ENCODE measurements around the gene TTBK1. TPM values are rescaled to one million over a fixed set of nuclear protein-coding genes. Genes with fewer than 3 reads are reported as not detected.

Gene TTBK1
- total RNA-seq, 1 donor from 2014 or later: 0.09 TPM

DNA sequence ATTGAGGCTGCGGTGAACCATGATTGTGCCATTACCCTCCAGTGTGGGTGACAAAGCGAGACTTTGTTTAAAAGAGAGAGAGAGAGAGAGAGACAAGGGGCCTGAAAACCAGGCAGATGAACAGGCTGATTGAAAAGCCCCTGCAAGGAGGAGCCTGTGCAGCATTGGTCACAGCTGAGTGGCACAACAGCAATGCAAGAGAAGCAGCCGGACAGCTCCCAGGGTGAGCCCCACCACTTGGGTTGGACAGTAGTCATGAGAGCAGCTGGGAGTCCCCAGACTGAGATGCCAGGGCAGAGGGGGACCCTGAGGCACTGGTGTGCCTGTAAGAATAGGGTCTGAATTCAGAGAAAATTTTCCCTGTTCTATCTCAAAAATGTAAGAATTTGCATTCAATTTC is 24.2 kb upstream of the TTBK1 start:
- Histone ChIP-seq H3K27ac (no peak overlapping the region), H3K36me3 (peaks cover 69% of the 10 kb centered on the region), H3K9me3 (no peaks in the 10 kb centered on the region), H3K4me3 (no peak overlapping the region), H3K27me3 (ENCODE audit: low read depth) (no peaks in the 10 kb centered on the region), H3K4me1 (peaks cover 3% of the 10 kb centered on the region)
- TF ChIP-seq CTCF (IDR thresholded peaks at IDR 0.05): no peak
- no peak for ATAC-seq
- DNase-seq: no peak
- intact Hi-C loops (cut with DNase I): no loop called here

GRCh38 chr6:43219814-43220213 is 23.5 kb upstream of the TTBK1 start:
- Histone ChIP-seq H3K4me1 (peaks cover 9% of the 10 kb centered on the region), H3K4me3 (no peak overlapping the region), H3K36me3 (peaks cover 63% of the 10 kb centered on the region), H3K27ac (no peak overlapping the region), H3K27me3 (ENCODE audit: low read depth) (no peaks in the 10 kb centered on the region), H3K9me3 (no peaks in the 10 kb centered on the region)
- no peak for ATAC-seq
- intact Hi-C loops (cut with DNase I): no loop called here
- TF ChIP-seq CTCF (IDR thresholded peaks at IDR 0.05): no peak
- no peak for DNase-seq

DNA sequence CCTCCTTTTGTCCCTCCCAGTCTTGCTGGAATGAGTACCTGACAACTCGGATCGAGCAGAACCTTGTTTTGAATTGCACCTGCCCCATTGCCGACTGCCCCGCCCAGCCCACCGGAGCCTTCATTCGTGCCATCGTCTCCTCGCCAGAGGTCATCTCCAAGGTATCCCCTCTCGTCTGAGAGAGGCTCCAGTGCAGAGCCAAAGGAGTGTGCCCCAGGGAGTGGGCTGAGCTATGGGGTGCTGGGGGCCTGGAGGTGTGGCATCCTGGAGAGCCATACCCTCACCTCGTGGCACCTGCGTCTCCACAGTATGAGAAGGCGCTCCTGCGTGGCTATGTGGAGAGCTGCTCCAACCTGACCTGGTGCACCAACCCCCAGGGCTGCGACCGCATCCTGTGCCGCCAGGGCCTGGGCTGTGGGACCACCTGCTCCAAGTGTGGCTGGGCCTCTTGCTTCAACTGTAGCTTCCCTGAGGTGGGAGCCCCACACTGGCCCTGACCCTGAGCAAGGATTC is 22.8 kb upstream of the TTBK1 start:
- H3K4me1 ChIP-seq: peaks cover 9% of the 10 kb centered on the region
- H3K27ac ChIP-seq: no peak overlapping the region
- no peaks in the 10 kb centered on the region for H3K27me3 ChIP-seq (ENCODE audit: low read depth)
- H3K4me3 ChIP-seq: no peak overlapping the region
- no peak for DNase-seq
- no peaks in the 10 kb centered on the region for H3K9me3 ChIP-seq
- ATAC-seq: no peak
- intact Hi-C loops (cut with DNase I): no loop called here
- TF ChIP-seq CTCF (IDR thresholded peaks at IDR 0.05): no peak
- peaks cover 56% of the 10 kb centered on the region for H3K36me3 ChIP-seq

- no peak overlapping the region for H3K27ac ChIP-seq
- intact Hi-C loops (cut with DNase I): no loop called here
- ATAC-seq: no peak
- no peak overlapping the region for H3K4me3 ChIP-seq
- no peaks in the 10 kb centered on the region for H3K9me3 ChIP-seq
- peaks cover 48% of the 10 kb centered on the region for H3K36me3 ChIP-seq
- H3K4me1 ChIP-seq: peaks cover 9% of the 10 kb centered on the region
- DNase-seq: no peak
- no peak for TF ChIP-seq CTCF (IDR thresholded peaks at IDR 0.05)
- H3K27me3 ChIP-seq (ENCODE audit: low read depth): no peaks in the 10 kb centered on the region
These were observed 22.0 kb upstream of the TTBK1 start for GRCh38 chr6:43221046-43221972.

DNA sequence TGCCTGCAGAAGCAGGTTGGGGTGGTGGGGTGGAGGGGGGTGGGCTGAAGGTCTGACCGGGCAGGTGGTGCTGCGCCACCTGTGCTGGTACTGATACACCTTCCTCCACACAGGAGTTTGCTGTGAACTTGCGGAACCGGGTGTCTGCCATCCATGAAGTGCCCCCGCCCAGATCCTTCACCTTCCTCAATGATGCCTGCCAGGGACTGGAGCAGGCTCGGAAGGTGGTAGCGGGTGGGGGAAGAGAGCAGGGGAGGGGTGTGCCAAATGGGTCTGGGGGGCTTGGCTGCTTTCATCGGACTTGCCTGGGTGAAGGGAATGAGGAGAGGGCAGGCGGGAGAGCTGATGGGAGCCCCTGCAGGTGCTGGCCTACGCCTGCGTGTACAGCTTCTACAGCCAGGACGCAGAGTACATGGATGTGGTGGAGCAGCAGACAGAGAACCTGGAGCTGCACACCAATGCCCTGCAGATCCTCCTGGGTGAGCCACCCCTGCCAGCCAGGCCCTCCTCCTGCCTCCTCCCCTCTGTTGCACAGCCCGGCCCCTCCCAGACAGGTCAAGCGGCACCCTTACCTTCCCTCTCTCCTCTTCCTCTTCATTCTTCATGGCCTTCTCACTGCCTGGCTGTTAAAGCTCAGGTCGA is 20.7 kb upstream of the TTBK1 start:
- H3K27ac ChIP-seq: no peak overlapping the region
- peaks cover 9% of the 10 kb centered on the region for H3K4me1 ChIP-seq
- H3K27me3 ChIP-seq (ENCODE audit: low read depth): no peaks in the 10 kb centered on the region
- peaks cover 37% of the 10 kb centered on the region for H3K36me3 ChIP-seq
- ATAC-seq: no peak
- no peaks in the 10 kb centered on the region for H3K9me3 ChIP-seq
- TF ChIP-seq CTCF (IDR thresholded peaks at IDR 0.05): no peak
- intact Hi-C loops (cut with DNase I): no loop called here
- no peak for DNase-seq
- no peak overlapping the region for H3K4me3 ChIP-seq
